Breast epithelium (tissue), 4 donors: ENCODE results near the gene TAF9B. TPM values are rescaled to one million over a fixed set of nuclear protein-coding genes. Genes with fewer than 3 reads are reported as not detected.
"Not testable (repeated sequence)": the region's sequence is repeated elsewhere in the genome, so short reads cannot be mapped to it uniquely, and the experiment has no call there.

Experiments
- DNase-seq, 2 donors: peaks; one replicate each; pipeline ENCODE4 v3.0.0-alpha.2; 2019; ENCODE audit warnings: low spot score in 2 of 2
- H3K27ac ChIP-seq, 2 donors: fragments of 200-600 bp; sonication (generic) in 1 of 2; one replicate each; pipeline ENCODE4 v1.5.1; 2016 to 2019; ENCODE audit warnings: mild to moderate bottlenecking in 1 of 2
- H3K27me3 ChIP-seq, 2 donors: fragments of 200-600 bp; sonication (generic) in 1 of 2; one replicate each; pipeline versions ENCODE4 v1.5.1 to v1.6.0; 2017 to 2019; ENCODE audit warnings: control low read depth in 1 of 2, mild to moderate bottlenecking in 1 of 2
- H3K36me3 ChIP-seq: fragments of 200-600 bp; one replicate; pipeline ENCODE4 v1.5.1; 2019
- H3K4me1 ChIP-seq, 2 donors: fragments of 200-600 bp; sonication (generic); one replicate each; pipeline ENCODE4 v1.5.1; 2016 to 2019; ENCODE audit warnings: control low read depth in 1 of 2
- H3K4me3 ChIP-seq, 3 donors: fragments of 200-600 bp; sonication (generic); 1 replicate in 2 of 3; 2 replicates in 1 of 3; pipeline ENCODE4 v1.5.1; 2016 to 2019; ENCODE audit warnings: mild to moderate bottlenecking in 3 of 3, moderate library complexity in 2 of 3
- H3K9me3 ChIP-seq, 2 donors: fragments of 200-600 bp; sonication (generic) in 1 of 2; one replicate each; pipeline ENCODE4 v1.5.1; 2016 to 2019; ENCODE audit warnings: control low read depth in 1 of 2
- POLR2A ChIP-seq: fragments of 450-650 bp; IDR thresholded peaks from one replicate; pipeline ENCODE4 v1.6.1; 2016; ENCODE audit warnings: antibody characterized with exemption, mild to moderate bottlenecking, moderate library complexity
- POLR2AphosphoS5 ChIP-seq, 3 donors: sonication (generic); formaldehyde crosslinking; IDR thresholded peaks; one replicate each; pipeline ENCODE4 v1.6.1; 2017; ENCODE audit warnings: antibody characterized with exemption in 3 of 3
- intact Hi-C: fragments of 100-400 bp; cut with DNase I; formaldehyde crosslinking; loops from one replicate; pipeline ENCODE4 v1.15.1; 2023; ENCODE audit warnings: low total_unique reads
- total RNA-seq, 3 donors: library from RNA; depleted of rRNA; stranded (reverse); fragments of >200 nt; gene quantifications; one replicate each; pipeline ENCODE4 v1.1.0, GENCODE V29; 2016
- TF ChIP-seq, protein P1 (sequence below), 3 donors: fragments of 450-650 bp; IDR thresholded peaks; one replicate each; pipeline ENCODE4 v1.5.1; 2016 to 2017; ENCODE audit warnings: antibody characterized with exemption in 3 of 3, mild to moderate bottlenecking in 3 of 3, moderate library complexity in 3 of 3

Gene TAF9B
- total RNA-seq, 3 donors from 2014 or later = 24.8 to 40.8 (median 25.2) TPM

DNA sequence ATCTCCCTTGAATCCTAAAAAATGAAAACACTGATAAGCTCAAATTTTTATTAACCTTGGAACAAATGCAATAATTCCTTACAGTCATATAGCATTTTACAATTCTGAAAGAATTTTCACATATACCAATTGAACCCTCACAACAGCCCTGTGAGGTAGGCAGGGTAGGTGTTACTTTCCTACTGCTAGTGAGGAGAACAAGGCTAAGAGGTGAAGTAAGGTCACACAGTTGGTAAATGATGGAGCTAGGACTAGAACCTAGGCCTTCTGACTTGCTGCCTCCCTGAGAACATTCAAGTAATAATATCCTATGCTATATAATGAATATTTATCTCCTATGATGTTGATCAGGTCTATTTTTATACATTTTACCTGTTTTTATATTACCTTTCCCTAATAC is 9.7 kb downstream of the TAF9B start:
- no peak for DNase-seq

DNA sequence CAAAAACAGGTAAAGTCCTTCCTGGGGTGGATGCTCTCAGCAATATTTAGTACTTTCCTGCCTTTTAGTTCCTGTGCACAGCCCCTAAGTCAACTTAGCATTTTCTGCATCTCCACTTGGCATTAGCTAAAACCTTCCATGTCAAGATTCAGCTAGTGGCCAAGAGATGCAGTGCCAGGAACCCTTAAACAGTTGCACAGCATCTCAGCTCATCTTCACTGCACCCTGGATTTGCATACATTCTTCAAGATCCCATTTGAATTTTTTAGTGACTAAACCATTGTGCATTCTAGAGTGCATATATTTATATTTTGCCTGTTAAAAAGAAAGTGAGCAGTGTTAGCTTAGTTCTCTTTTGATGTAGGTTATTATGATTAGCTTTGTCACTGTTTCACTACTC is 13.7 kb downstream of the TAF9B start:
- H3K4me1 ChIP-seq, DNase-seq, H3K4me3 ChIP-seq, intact Hi-C loops, H3K36me3 ChIP-seq, H3K9me3 ChIP-seq, H3K27ac ChIP-seq: not testable (repeated sequence)
- peaks cover 0 to 28% of the 10 kb centered on the region in 2 donors for H3K27me3 ChIP-seq

More for the DNA sequence above, 9.7 kb downstream of the TAF9B start:
- no peak overlapping the region for H3K27ac ChIP-seq
- no peaks in the 10 kb centered on the region for H3K9me3 ChIP-seq
- no peaks in the 10 kb centered on the region for H3K36me3 ChIP-seq
- TF ChIP-seq POLR2A (no peak), POLR2AphosphoS5 (IDR thresholded peaks at IDR 0.05) (no peak)
- TF ChIP-seq, protein P1, sequence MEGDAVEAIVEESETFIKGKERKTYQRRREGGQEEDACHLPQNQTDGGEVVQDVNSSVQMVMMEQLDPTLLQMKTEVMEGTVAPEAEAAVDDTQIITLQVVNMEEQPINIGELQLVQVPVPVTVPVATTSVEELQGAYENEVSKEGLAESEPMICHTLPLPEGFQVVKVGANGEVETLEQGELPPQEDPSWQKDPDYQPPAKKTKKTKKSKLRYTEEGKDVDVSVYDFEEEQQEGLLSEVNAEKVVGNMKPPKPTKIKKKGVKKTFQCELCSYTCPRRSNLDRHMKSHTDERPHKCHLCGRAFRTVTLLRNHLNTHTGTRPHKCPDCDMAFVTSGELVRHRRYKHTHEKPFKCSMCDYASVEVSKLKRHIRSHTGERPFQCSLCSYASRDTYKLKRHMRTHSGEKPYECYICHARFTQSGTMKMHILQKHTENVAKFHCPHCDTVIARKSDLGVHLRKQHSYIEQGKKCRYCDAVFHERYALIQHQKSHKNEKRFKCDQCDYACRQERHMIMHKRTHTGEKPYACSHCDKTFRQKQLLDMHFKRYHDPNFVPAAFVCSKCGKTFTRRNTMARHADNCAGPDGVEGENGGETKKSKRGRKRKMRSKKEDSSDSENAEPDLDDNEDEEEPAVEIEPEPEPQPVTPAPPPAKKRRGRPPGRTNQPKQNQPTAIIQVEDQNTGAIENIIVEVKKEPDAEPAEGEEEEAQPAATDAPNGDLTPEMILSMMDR (IDR thresholded peaks at IDR 0.05) = no peak
- no peaks in the 10 kb centered on the region for H3K4me1 ChIP-seq
- H3K27me3 ChIP-seq = peaks cover 0 to 18% of the 10 kb centered on the region in 2 donors
- intact Hi-C loops = no loop called here
- H3K4me3 ChIP-seq = no peak overlapping the region

DNA sequence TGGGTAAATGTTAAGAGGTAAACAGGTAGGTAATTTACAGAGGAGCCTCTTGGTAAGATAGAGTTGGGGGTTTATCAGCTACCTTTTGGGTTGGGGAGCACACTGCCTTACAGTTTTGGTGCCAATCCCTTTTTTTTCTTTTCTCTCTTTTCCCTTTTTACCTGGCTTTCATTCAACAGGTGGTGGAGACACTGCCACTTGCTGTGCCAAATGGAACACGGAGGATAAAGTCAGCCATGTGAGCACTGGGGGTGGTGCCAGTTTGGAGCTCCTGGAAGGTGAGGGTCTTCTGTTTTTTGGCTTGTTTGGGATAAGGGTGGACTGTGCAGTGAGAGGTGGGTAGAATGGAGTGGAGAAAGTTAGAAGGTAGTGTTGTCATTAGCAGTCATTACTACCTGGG is 14.3 kb downstream of the TAF9B start:
- intact Hi-C loops = no loop called here
- TF ChIP-seq POLR2A (no peak), POLR2AphosphoS5 (IDR thresholded peaks at IDR 0.05) (no peak)
- TF ChIP-seq, protein P1 (IDR thresholded peaks at IDR 0.05) = no peak
- Histone ChIP-seq H3K36me3 (no peaks in the 10 kb centered on the region), H3K27ac (no peak overlapping the region), H3K27me3 (peaks cover 0 to 28% of the 10 kb centered on the region in 2 donors), H3K9me3 (no peaks in the 10 kb centered on the region), H3K4me3 (no peak overlapping the region), H3K4me1 (no peaks in the 10 kb centered on the region)
- no peak for DNase-seq

DNA sequence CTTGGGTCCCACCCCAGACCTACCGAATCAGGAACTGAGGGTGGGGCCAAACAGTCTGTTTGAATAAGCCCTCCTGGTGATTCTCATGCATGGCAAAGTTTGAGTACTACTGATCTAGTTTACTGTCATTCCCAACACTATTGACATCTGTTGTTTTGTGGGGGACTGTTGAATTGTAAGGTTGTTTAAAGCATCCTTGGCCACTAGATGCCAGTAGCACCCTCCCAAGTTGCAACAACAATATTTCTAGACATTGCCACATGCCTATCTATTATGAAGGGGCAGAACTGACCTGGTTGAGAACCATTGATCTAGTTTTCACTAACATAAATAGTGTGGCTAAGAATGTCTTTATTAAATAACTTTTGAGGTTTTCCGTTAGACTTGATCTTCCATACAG is 15.1 kb downstream of the TAF9B start:
- Histone ChIP-seq H3K4me3 (no peak overlapping the region), H3K27ac (no peak overlapping the region), H3K27me3 (peaks cover 0 to 28% of the 10 kb centered on the region in 2 donors), H3K9me3 (no peaks in the 10 kb centered on the region), H3K4me1 (no peaks in the 10 kb centered on the region), H3K36me3 (no peaks in the 10 kb centered on the region)
- DNase-seq = no peak
- TF ChIP-seq POLR2A (no peak), POLR2AphosphoS5 (IDR thresholded peaks at IDR 0.05) (no peak)
- TF ChIP-seq, protein P1 (IDR thresholded peaks at IDR 0.05) = no peak
- intact Hi-C loops = no loop called here

DNA sequence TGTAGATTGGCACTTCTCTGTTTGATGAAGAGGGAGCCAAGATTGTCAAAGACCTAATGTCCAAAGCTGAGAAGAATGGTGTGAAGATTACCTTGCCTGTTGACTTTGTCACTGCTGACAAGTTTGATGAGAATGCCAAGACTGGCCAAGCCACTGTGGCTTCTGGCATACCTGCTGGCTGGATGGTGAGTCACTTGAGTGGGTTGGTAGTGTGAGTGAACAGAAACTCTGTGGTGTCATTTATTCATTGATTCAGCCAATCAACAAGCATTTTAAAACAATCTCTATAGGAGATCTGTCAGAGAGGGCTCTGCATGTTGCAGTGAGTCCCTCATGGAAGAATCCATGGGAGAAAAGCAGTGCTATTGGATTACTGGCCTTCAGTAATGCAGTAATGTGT is 16.3 kb downstream of the TAF9B start:
- TF ChIP-seq POLR2AphosphoS5 (IDR thresholded peaks at IDR 0.05) (no peak), POLR2A (no peak)
- TF ChIP-seq, protein P1 (IDR thresholded peaks at IDR 0.05) = no peak
- Histone ChIP-seq H3K27me3 (peaks cover 0 to 27% of the 10 kb centered on the region in 2 donors), H3K4me1 (no peaks in the 10 kb centered on the region), H3K36me3 (no peaks in the 10 kb centered on the region), H3K9me3 (no peaks in the 10 kb centered on the region), H3K27ac (no peak overlapping the region), H3K4me3 (no peak overlapping the region)
- DNase-seq = no peak
- intact Hi-C loops = no loop called here
